HG03280 (cell line): Measurements from ENCODE around the gene XRCC4.

Source experiments
- ATAC-seq: cut with Tn5 transposase; IDR thresholded peaks from one replicate; pipeline ENCODE4 v1.9.1; 2021; ENCODE audit warnings: mild to moderate bottlenecking, moderate library complexity; ENCODE audit not compliant: unreplicated experiment

The XRCC4 gene

DNA sequence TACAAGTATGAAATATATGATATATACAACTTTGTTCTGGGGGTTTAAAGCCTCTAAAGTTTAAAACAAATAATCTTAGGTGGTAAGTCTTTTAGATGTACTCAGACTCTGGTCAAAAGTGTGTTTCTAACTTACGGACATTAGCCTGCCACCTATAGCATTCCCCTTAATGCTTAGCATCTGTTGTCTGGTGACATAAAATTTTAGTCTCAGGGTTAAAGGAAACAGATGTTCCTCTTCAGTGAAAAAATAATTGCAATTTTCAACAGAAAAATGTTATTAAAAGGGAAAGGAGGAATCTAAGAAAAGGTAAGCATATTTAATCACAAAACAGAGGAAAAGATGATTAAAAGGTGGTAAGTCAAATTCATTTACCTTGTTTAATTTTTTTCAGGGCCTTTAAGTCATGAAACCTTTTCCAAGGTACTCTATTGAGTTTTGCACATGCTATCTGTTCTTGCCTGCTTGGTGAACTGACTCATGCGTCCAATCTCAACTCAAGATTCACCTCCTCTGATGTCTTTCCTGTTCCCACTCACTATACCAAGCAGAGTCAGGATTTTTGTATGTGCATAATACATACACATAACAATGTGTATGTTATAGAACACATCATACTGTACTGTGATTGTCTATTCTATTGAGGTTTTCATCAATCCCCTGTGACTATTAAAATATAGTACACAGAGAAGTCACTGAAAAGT lies 8.1 kb upstream of the XRCC4 start:
- ATAC-seq = no peak

DNA sequence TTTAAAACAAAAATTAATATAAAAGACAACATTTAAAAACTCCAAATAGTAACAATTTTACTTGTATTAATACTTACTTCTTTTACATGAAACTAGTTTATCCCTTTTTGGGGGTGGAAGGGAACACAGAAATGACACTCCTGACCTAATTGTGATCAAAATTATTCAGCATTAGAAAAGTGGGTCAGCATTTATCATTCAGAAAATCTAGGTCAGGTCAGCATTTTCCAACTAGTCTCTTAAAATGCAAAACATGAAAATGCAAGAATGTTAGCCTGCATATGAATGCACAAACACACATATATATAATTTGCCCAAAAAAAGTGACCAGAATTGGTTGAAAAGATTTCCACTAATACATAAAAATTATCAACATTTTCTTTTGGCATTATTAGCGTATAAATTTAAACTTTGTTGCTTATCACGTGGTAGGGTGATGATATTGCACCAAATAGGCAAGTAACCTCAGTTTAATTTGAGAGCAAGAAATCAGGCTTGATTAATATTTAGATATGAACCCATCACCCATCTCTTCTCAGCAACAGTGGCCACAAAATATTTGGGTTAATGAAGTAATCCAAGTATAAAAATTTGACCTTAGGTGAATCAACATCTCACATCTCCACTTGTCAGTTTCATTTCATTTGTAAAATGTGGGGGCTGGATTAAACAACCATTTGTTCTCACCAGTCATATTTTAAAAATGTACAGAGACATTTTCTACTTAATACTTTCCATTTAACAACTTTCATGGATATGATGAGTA lies 5.9 kb upstream of the XRCC4 start:
- ATAC-seq = no peak

DNA sequence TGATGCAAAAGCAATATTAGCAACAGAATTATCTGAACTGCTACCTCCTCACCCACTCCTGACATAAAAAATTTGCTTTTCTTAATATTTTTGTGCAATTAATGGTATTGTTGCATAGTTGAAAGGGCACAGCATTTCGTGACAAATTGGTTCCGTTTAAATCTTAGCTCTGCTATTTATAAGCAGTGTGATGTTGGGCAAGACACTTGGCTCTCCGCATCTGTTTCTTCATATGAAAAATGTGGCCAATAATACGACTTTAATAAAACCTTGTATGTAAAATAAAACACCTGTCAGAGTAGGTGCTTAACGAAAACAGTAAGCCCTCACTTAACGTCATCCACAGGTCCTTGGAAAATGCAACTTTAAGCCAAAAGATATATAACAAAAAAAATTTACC lies 4.4 kb upstream of the XRCC4 start:
- ATAC-seq = no peak

DNA sequence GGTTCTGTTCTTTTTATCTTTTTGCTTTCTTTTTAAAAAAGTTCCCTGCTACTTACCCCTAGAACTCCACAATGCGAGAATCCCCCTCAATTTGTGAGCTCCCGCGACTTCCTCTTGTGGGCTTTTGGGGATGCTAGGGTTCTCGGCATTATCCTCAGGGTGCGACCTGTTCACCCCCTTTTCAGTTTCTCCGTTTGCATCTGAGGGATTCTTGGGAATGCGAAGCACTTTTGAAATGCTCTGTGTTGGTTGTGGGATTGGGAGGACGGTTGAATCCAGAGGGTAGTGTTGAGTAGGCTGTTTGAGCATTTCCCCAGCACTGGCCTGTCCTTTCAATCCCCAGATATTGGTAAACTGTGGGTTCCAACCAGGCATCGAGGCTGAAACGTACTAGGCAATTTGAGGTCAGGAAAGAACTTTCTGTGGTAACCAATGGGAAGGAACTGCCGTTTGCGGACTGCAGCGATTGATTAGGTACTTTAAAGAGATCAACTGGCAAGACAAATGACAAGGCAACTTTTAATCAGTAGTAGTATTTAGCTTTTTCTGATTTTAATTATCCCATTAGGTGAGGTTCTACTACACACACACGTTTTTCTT lies 415 bp downstream of the XRCC4 start:
- peak; percentile 1 for ATAC-seq

DNA sequence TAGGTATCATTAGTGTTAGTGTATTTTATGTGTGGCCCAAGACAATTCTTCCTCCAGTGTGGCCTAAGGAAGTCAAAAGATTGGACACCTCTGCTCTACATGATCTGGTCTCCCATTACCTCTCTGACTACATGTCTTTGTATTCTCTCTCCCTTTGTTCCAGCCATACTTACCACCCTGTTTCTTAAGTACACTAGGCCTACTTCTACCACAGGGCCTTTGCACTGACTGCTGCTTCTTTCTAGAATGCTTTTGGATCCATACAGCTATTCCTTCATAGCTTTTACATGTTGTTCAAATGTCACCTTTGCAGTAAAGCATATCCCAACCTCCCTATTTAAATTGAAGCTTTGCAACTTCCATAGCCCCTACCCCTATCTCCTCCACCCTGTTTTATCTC lies 5.4 kb downstream of the XRCC4 start:
- no peak for ATAC-seq

DNA sequence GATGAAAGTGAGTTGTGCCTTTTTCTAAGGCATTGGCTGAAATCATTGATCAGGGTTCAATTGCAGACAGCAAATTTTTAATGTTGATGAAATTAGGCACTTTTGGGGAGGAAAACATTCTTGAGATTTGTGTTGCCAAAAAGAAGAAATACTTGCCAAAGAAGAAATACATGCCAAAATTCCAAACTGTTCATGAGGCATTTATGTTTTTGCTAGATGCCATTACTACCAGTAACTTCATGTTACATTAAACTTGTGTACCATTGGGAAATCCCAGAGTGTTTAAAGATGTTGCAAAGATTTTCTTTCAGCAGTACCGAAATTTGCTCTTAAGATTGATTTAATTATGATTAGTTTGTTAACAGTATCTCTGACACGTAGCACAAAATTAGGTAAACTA lies 7.0 kb downstream of the XRCC4 start:
- ATAC-seq = no peak

DNA sequence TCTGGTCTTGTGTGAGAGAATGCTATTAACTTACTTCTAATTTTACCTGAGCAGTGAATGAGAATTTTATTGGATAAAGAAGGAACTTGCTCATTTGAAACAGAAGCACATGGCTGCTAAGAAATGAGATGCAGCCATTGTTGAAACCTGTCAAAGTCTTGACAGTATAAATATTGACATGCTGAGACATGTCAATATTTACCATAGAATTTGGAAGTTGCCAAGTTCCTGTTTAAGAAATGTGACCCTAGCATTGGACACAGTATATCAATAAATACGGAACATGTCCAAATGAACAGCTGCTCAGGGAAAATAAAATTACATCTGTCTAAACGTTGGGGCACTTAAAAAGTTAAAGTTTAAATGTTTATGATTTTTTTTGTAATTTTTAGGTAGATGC lies 7.8 kb downstream of the XRCC4 start:
- ATAC-seq = no peak

DNA sequence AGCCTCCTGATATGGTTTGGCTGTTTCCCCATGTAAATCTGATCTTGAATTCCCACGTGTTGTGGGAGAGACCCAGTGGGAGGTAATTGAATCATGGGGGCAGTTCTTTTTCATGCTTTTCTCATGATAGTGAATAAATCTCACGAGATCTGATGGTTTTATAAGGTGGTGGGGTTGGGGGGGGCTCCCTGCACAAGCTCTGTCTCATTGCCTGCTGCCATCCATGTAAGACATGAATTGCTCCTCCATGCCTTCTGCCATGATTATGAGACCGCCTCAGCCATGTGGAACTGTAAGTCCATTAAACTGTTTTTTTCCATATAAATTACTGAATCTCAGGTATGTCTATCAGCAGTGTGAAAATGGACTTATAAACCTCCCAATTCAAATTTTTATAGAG lies 12.8 kb downstream of the XRCC4 start:
- ATAC-seq = no peak

DNA sequence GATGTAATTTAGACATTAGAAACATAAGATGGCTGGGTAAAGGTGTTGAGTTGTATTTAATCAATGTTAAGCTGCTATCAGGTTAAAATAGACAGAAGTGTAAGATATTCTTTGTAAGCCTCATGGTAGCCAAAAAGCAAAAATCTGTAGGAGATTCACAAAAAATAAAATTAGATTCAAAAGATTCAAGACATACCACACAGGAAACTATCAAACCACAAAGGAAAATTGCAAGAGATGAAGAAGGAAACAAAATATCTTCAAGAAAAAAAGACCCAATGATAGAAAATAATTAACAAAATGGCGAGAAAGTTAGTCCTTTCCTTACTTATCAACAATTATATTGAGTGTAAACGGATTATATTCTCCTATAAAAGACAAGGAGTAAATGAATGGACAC lies 15.3 kb downstream of the XRCC4 start:
- ATAC-seq = no peak

DNA sequence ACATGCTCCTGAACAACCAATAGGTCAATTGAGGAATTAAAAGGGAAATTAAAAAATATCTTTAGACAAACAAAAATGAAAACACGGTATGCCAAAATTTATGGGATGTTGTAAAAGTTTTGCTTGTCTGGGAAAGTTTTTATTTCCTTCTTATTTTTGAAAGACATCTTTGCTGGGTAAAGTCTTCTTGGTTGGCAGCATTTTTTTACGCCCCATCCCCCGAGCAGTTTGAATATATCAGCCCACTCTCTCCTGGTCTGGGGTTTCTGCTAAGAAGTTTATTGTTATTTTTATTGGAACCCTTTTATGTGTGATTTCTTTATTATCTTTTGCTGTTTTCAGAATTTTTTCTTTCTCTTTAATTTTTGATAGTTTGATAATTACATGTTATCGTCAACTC lies 16.3 kb downstream of the XRCC4 start:
- no peak for ATAC-seq

DNA sequence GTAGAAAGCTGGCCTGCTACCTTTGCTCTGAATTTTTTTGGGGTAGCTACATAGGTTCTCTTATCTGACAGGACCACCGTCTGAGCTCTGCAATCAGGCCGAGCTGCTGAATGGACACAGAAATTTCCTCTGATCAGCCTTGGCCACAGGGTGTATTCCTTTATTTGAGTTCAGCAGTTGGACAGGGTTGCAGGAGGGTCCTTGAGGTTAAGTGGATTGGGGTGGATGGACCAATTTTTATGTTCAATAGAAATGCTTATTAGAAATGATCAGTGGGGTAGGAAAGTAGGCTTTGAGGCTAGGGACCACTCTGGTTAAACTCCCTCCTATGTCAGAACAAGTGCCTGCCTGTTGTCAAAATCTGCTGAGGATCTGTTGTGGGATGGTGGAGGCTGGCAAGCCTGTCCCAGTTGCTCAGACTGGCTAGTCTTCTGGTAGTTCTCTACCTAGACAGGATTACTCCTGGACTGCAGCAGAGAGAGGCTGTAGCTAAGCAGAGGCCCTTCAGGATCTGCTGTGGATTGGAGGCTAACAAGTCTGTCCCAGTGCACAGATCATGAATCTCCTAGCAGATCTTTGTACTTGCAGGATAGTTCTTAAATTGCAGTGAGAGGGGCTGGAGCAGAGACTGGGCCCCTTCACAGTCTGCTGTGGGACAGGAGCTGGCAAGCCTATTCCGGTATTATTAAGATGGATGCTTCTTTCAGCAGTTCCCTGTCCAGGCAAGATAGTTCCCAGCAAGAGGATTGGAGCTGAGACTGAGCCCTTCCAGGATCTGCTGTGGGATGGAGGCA lies 18.0 kb downstream of the XRCC4 start:
- ATAC-seq = no peak

DNA sequence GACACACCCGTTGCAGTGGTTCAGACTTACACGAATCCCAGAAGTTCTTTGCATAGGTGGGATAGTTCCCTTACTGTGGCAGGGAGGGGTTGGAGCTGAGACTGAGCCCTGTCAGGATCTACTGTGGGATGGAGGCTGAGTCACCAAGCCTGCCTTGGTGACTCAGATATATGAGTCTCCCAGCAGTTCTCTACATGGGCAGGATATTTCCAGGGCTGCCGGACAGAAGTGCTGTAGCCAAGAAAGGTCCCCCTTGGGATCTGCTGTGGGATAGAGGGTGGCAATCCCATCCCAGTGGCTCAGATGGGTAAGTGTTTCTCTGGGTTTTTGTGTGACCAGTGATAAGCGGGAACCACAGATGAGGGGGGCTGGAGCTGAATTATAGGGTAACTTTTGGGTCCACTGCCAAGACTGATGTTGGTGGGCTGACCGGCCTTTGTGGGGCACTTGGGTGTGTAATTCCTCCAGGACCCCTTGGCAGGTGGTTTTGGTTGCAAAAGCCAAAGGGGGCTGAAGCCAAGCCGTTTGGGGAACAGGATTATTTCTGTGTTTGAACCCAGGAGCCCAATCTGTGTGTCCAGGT lies 18.7 kb downstream of the XRCC4 start:
- ATAC-seq = no peak

DNA sequence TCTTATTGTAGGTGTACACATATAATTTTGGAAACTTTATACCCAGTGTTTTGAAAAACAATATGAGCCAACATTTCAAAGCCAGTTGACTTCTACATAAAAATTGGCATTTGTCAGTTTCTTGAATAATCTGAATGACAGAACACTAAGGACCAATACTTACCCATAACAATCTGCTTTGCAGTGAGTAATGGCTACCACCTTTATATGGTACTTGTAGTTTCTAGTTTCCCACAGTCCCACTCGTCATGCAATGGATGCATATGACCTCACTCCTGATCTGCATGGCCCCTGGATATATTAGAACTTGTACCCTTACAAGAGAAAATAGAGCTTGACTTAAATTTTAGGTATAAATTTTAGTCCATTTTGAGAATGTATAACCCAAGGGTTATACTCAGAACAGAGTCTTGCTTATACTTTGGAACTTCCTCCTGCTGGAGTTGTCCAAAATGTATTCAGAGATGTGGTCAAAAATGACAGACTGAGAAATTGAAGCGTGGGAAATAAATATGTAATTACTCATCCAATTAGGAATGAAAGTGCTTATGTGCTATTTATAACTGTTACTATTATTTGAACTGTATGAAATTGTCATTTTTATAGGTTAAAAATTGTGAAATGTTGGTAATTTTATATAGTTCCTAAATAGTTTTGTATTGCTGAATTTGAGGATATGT lies 19.5 kb downstream of the XRCC4 start:
- no peak for ATAC-seq

DNA sequence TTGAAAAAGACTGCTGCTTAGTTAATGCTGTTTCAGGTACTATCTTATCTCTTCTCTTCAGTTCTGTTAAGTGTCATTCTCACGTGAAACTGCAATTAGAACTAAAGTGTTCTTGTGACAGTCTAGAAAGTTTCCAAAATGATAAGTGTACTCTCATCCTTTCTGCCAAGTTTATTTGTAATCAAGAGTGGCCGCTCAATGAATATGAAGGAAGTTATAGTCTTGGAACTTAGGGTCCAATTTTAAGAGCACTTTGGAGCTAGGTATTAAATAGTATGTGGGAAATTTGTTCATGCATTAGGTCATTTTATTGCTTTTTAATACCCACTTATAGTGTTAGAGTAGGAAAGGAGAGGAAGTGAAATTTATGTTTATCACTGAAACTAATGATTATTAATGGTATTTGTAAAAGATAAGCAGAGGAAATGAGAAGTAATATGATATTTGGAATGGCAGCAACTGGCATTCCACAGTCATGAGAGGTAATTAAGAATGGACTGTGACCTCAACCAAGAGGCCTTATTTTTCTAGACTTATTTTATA lies 20.4 kb downstream of the XRCC4 start:
- ATAC-seq = no peak

DNA sequence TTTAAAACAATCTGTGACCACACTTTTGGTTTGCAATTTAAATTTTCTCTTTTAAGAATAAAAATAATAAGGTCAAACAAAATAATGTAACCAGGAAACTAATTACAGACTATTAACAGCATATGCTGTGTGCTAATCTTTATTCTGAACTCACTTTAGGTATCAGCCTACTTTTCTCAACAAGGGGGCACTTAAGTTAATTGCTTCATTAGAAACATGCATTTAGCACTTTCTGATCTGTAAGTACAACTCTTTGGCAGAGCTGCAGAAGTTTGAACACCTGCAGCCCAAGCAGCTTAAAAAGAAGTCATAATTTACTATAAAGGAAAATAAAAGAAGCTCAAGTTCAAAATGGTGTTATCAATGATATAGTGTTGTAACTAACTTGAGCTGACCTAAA lies 21.7 kb downstream of the XRCC4 start:
- no peak for ATAC-seq

DNA sequence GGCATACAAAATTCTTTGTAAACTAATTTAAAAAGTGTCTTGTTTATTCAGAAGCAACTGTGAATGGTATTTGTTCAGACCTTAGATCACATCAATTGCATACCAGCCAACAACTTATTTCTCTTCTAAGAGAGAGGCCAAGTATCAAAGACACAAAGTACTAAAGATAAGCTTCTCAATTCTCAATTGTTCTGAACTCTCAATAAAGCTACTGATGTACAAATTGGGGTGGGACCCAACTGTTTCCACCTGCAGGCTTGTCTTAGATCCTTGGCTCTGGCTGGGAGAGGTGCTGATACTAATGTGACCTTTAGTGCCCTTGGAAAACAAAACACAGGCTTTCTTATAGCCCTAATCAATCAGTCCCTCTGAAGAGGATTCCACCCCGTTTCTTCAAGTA lies 22.1 kb downstream of the XRCC4 start:
- no peak for ATAC-seq

DNA sequence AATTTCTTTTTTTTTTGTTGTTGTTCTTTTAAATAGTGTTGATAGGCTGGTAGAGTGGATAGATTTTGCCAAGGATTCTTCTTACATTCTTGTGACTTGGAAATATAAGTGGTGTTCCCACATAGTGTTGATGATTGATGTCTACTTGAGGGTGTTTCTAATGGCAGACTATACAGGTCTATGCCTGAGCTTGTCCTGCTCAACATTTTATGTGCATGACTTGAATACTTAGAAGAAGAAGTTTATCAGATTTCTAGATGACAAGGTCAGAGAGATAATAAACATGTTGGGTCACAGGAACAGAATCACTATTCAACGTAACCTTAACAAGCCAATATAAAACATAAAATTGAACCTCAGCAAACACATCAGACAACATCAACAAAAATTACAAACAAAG lies 24.2 kb downstream of the XRCC4 start:
- ATAC-seq = no peak

DNA sequence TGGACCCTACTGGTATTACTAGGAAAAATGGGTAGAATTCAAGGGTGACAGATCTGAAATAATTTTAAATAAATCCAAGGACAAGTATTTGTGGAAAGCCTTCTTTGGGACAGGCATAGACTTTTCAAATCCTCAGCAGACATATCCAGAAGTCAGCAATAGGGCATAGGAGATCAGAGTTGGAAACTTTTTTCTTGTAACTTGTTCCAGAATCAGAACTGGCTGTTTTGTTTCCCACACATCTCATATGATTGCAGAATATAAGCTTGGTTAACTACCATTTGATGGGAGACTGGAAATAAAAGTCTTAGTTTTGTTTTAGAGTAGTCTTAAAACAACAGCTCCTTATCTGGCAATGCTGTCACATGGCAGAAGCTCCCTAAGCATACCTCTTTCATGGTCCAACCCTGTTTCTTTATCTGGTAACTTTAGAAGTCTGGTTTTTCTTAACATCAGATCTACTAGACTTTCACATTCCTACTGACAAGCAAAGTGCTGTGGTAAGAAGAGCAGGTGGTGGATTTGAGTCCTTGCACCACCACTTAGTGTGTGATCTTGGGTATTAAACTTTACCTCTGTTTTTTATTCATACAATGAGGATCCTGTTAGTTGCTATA lies 25.1 kb downstream of the XRCC4 start:
- no peak for ATAC-seq

DNA sequence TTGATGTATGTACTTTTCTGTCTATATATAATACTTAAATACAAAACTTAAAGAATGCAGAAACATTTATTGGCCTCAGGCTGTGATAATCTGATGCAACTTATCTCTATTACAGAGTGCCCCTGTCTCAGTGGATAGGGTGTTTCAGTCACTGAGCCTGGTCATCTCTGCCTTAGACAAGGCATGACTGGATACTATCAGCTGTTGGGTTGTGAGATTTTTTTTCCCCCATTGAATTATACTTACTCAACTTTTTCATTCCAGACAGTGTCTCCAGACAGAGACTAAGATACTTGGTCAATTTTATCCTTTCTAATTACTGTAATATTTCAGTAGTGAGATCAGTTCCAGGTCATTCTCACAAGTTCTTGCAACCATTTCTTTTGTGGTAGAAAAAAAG lies 26.7 kb downstream of the XRCC4 start:
- ATAC-seq = no peak
